HG02885 (cell line): Measurements from ENCODE around the gene CMTM8.
A peak's percentile ranks its signal among the peaks of the same experiment; 100 is the strongest.
"Not testable (repeated sequence)": the region's sequence is repeated elsewhere in the genome, so short reads cannot be mapped to it uniquely, and the experiment has no call there.

Source experiments
- ATAC-seq: cut with Tn5 transposase; IDR thresholded peaks from one replicate; pipeline ENCODE4 v1.9.1; 2021; ENCODE audit warnings: mild to moderate bottlenecking; ENCODE audit not compliant: unreplicated experiment, poor library complexity

The CMTM8 gene

GRCh38 chr3:32371461-32372212, 133.2 kb downstream of the CMTM8 start:
- ATAC-seq: no peak

- ATAC-seq: no peak
Observed at GRCh38 chr3:32372213-32372490, 133.7 kb downstream of the CMTM8 start.

- no peak for ATAC-seq
Observed at GRCh38 chr3:32373276-32373675, 134.8 kb downstream of the CMTM8 start.

- ATAC-seq: no peak
Observed at GRCh38 chr3:32373844-32374243, 135.4 kb downstream of the CMTM8 start.

- ATAC-seq: peak; percentile 82
Observed at GRCh38 chr3:32374788-32375595, 136.5 kb downstream of the CMTM8 start.

GRCh38 chr3:32375596-32375930, 137.1 kb downstream of the CMTM8 start:
- ATAC-seq: no peak

- ATAC-seq: no peak
Observed at GRCh38 chr3:32376115-32376514, 137.6 kb downstream of the CMTM8 start.

- no peak for ATAC-seq
Observed at GRCh38 chr3:32379831-32380500, 141.5 kb downstream of the CMTM8 start.

GRCh38 chr3:32381922-32382321, 143.4 kb downstream of the CMTM8 start:
- no peak for ATAC-seq

- ATAC-seq: no peak
Observed at GRCh38 chr3:32383136-32383711, 144.7 kb downstream of the CMTM8 start.

GRCh38 chr3:32384938-32385337, 146.5 kb downstream of the CMTM8 start:
- ATAC-seq: no peak

- ATAC-seq: no peak
Observed at GRCh38 chr3:32387512-32387911, 149.0 kb downstream of the CMTM8 start.

GRCh38 chr3:32389577-32389976, 151.1 kb downstream of the CMTM8 start:
- ATAC-seq: not testable (repeated sequence)

GRCh38 chr3:32391643-32392535, 153.4 kb downstream of the CMTM8 start, which contains the start of gene CMTM7:
Gene CMTM7 (plus strand): TSS chr3:32391853. CDS start chr3:32391907, 54 bp downstream.
- peak; percentile 59 for ATAC-seq

GRCh38 chr3:32392536-32393302, 154.2 kb downstream of the CMTM8 start:
- ATAC-seq: peak; percentile 20

- no peak for ATAC-seq
Observed at GRCh38 chr3:32395496-32395895, 157.0 kb downstream of the CMTM8 start.

- ATAC-seq: no peak
Observed at GRCh38 chr3:32397941-32398340, 159.5 kb downstream of the CMTM8 start.

GRCh38 chr3:32398531-32398930, 160.1 kb downstream of the CMTM8 start:
- ATAC-seq: no peak

GRCh38 chr3:32399030-32399620, 160.6 kb downstream of the CMTM8 start:
- ATAC-seq: no peak
